Natural killer cell (primary cell): ENCODE data around the gene MAP2K3. TPM values are rescaled to one million over a fixed set of nuclear protein-coding genes. Genes with fewer than 3 reads are reported as not detected.
"Not testable (repeated sequence)": the region's sequence is repeated elsewhere in the genome, so short reads cannot be mapped to it uniquely, and the experiment has no call there.

Experiments
- ATAC-seq, 3 donors: fragments of 150-1000 bp in 2 of 3; fragments of 200-7000 bp in 1 of 3; cut with Tn5 transposase; 1 replicate in 1 of 3; 2 replicates in 2 of 3; pipeline ENCODE4 v1.10.0; 2021; ENCODE audit warnings: mild to moderate bottlenecking in 2 of 3, moderate library complexity in 2 of 3
- DNase-seq, 2 donors: peaks; one replicate each; pipeline versions ENCODE4 v3.0.0 to v3.0.0-alpha.2; 2013 to 2021; ENCODE audit warnings: mixed read lengths in 1 of 2
- H3K27ac ChIP-seq: one replicate; pipeline ENCODE4 v1.5.1; 2013; ENCODE audit warnings: mild to moderate bottlenecking, low read length
- H3K27me3 ChIP-seq: one replicate; pipeline ENCODE4 v1.6.1; 2013; ENCODE audit warnings: low read length; ENCODE audit not compliant: control insufficient read depth, insufficient read depth
- H3K36me3 ChIP-seq: one replicate; pipeline ENCODE4 v1.6.1; 2013; ENCODE audit warnings: low read length; ENCODE audit not compliant: control insufficient read depth, insufficient read depth
- H3K4me1 ChIP-seq: one replicate; pipeline ENCODE4 v1.6.1; 2013; ENCODE audit warnings: low read length; ENCODE audit not compliant: control insufficient read depth, insufficient read depth
- H3K4me3 ChIP-seq: one replicate; pipeline ENCODE4 v1.5.1; 2013; ENCODE audit warnings: low read length
- H3K9me3 ChIP-seq: one replicate; pipeline ENCODE4 v1.6.1; 2013; ENCODE audit warnings: low read length; ENCODE audit not compliant: control insufficient read depth, insufficient read depth
- H3K27ac Mint-ChIP-seq, 2 donors: one replicate each; pipeline ENCODE4 v1.8.0; 2022; ENCODE audit warnings: mild to moderate bottlenecking in 2 of 2, mixed read lengths in 2 of 2, moderate library complexity in 1 of 2
- H3K27me3 Mint-ChIP-seq, 2 donors: one replicate each; pipeline ENCODE4 v1.8.0; 2022; ENCODE audit warnings: low read depth in 2 of 2, mixed read lengths in 2 of 2
- H3K36me3 Mint-ChIP-seq: one replicate; pipeline ENCODE4 v1.8.0; 2022; ENCODE audit warnings: mixed read lengths
- H3K4me1 Mint-ChIP-seq, 2 donors: one replicate each; pipeline ENCODE4 v1.8.0; 2022; ENCODE audit warnings: mixed read lengths in 2 of 2
- H3K4me3 Mint-ChIP-seq: one replicate; pipeline ENCODE4 v1.8.0; 2022; ENCODE audit warnings: mild to moderate bottlenecking, moderate library complexity, mixed read lengths
- H3K9me3 Mint-ChIP-seq, 2 donors: one replicate each; pipeline ENCODE4 v1.8.0; 2022; ENCODE audit warnings: mixed read lengths in 2 of 2
- CTCF ChIP-seq: fragments of 200-600 bp; IDR thresholded peaks from one replicate; pipeline ENCODE4 v1.8.0; 2022; ENCODE audit warnings: antibody characterized with exemption
- WGBS: methylation state at CpG from one replicate; pipeline ENCODE4 v1.1.7; 2013; ENCODE audit warnings: missing lambda C conversion rate; ENCODE audit not compliant: insufficient coverage; 5-methylcytosine and 5-hydroxymethylcytosine counted together
- intact Hi-C: fragments of 100-400 bp; cut with micrococcal nuclease; formaldehyde crosslinking; loops from one replicate; pipeline ENCODE4 v1.14.2; 2022
- total RNA-seq, 4 donors: library from RNA; stranded (reverse); fragments of 120-200 nt in 1 of 4; gene quantifications; one replicate each; pipeline versions ENCODE4 v1.2.3 to v1.2.4, GENCODE V29; 2013 to 2022

The MAP2K3 gene
- total RNA-seq, 3 donors from 2014 or later (not counting 1 experiment from before 2014, with no cell fraction given), result 139 to 165 (median 162) TPM

DNA sequence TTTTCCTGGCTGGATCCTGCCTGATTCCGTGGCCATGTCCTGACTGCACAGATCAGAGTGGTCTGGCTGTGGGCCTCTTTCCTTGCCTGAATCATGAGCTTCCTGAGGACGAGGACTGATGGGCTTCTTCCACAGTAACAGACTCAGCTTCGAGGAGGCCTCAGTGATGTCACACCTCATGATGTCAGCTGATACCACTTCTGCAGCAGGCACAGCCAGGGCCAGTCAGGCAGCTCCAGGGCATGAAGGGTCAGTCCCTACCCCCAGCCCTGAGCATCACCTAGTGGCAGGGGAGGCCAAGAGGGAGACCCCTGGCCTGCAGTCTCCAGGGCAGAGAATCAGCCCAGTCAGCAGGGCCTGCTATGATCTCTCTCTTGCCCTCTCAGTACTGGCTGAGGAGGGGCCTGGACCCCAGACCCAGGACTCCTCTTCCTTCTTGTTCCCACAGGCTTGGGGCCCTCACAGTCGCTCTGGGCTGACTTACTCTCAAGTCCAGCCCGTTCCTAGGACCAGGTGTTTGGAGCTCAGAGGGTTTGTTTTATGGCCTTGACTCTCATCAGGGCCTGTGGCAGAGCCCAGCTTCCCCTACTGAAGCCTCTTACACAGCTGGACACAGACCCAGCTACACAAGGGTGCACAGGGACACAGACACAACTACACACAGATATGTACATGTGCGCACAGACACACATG is 65.0 kb downstream of the MAP2K3 start:
- H3K27me3 Mint-ChIP-seq, H3K9me3 ChIP-seq, H3K4me3 Mint-ChIP-seq, H3K9me3 Mint-ChIP-seq, H3K36me3 Mint-ChIP-seq, intact Hi-C loops, H3K27ac ChIP-seq, H3K27me3 ChIP-seq, H3K4me3 ChIP-seq, H3K36me3 ChIP-seq: not testable (repeated sequence)
- peaks cover 13 to 17% of the 10 kb centered on the region in 2 donors for H3K4me1 Mint-ChIP-seq
- WGBS, result 68% methylated on average over 5 of the region's 6 CpGs
- peaks cover 32% of the 10 kb centered on the region for H3K4me1 ChIP-seq
- peak overlapping the region in 1 of 2 donors; percentile 72 for H3K27ac Mint-ChIP-seq
- DNase-seq (peak in 1 of 2 donors; percentile 13), ATAC-seq (peak in 1 of 3 donors; percentile 10)

GRCh38 chr17:21350495-21350894 is 66.0 kb downstream of the MAP2K3 start:
- H3K27me3 ChIP-seq, H3K36me3 ChIP-seq, H3K4me3 ChIP-seq, H3K9me3 Mint-ChIP-seq, H3K9me3 ChIP-seq, H3K27ac Mint-ChIP-seq, H3K27ac ChIP-seq, intact Hi-C loops, H3K36me3 Mint-ChIP-seq, H3K27me3 Mint-ChIP-seq, DNase-seq: not testable (repeated sequence)
- H3K4me1 ChIP-seq, result peaks cover 32% of the 10 kb centered on the region
- peak; percentile 15 to 76 (median 21) for ATAC-seq
- peaks cover 13 to 21% of the 10 kb centered on the region in 2 donors for H3K4me1 Mint-ChIP-seq
- H3K4me3 Mint-ChIP-seq, result peak overlapping the region; percentile 13
- 67% methylated on average over 18 of the region's 19 CpGs for WGBS

DNA sequence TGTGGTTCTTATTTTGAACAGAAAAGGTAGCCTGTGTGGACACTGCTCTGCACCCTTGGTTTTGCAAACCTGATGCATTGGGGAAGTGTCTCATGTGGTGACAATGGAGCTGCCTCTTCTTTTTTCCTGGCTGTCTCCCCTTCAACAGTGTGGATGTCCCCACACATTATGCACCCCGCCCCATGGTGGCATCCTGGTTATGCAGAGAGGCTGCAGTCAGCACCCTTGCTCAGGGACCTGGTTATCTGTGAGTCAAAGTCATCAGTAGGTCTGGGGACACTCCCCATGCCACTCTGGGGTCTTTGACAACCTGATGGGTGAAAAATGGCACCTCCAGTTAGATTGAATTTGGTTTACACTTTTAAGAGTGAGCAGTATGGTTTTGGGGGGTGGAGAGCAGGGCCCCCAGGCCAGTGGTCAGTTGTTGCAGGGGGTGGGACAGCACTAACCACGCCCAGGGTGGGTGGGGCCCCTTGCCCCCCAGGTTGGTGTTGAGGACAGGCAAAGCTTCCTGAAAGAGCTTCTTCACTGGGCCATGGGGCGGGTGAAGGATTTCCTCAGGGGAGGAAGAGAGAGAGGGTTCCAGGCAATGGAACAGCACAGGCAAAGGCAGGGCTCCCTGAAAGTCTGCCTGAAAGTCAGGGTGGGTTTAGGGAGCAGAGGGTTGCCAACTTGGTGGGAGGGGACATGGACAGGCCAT is 67.0 kb downstream of the MAP2K3 start:
- peaks cover 32% of the 10 kb centered on the region for H3K4me1 ChIP-seq
- intact Hi-C loops, result no loop called here
- no peaks in the 10 kb centered on the region for H3K9me3 ChIP-seq
- no peaks in the 10 kb centered on the region for H3K27me3 ChIP-seq
- no peaks in the 10 kb centered on the region for H3K36me3 ChIP-seq
- TF ChIP-seq CTCF, result no peak
- no peak overlapping the region for H3K4me3 Mint-ChIP-seq
- 92% methylated on average over 3 of the region's 3 CpGs for WGBS
- no peak for ATAC-seq
- no peaks in the 10 kb centered on the region for H3K36me3 Mint-ChIP-seq
- DNase-seq, result no peak
- peaks cover 0 to 3% of the 10 kb centered on the region in 2 donors for H3K27me3 Mint-ChIP-seq
- no peak overlapping the region for H3K4me3 ChIP-seq
- H3K4me1 Mint-ChIP-seq, result peaks cover 13 to 21% of the 10 kb centered on the region in 2 donors
- H3K9me3 Mint-ChIP-seq, result no peaks in the 10 kb centered on the region
- peak overlapping the region in 1 of 2 donors; percentile 68 for H3K27ac Mint-ChIP-seq
- H3K27ac ChIP-seq, result no peak overlapping the region

DNA sequence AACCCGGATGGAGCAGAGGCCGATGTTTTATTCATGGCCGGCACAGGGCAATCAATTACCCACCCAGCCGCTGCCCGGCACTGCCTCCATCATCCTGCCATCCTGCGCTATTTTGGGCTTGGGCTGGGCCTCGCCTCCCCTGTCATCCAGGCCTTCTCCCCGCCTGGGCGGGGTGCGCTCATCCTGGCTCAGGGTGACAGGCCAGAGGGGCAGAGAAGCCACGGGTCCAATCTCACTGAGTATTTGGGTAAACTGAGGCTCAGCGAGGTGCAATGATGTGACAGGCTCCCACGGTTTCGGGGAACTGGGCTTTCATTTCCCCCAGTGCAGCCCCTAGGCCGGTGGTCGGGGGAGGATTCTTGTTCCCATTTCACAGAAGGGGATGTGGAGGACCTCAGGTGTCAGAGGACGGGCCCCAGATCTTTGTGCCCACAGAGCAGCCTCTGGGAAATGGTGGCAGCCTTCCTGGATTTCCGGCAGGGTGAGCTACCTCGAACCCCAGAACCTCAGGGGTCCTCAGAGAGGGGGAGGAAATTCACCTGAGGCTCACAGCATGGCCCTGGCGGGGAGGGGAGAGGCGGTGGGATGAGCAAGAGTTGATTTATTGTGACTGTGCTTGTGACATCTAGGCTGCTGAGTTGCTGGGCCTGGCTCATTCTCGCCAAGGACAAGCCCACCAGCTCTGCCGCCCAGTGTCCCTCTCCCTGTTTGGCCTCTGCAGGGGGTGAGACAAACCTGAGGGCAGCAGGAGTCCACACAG is 67.9 kb downstream of the MAP2K3 start:
- H3K4me1 Mint-ChIP-seq, result peaks cover 12 to 21% of the 10 kb centered on the region in 2 donors
- no peak for DNase-seq

More for the DNA sequence above, 67.9 kb downstream of the MAP2K3 start:
- H3K27ac Mint-ChIP-seq, result no peak overlapping the region
- no peaks in the 10 kb centered on the region for H3K36me3 ChIP-seq
- intact Hi-C loops, result no loop called here
- no peaks in the 10 kb centered on the region for H3K9me3 ChIP-seq
- 92% methylated on average over 23 of the region's 23 CpGs for WGBS
- H3K36me3 Mint-ChIP-seq, result no peaks in the 10 kb centered on the region
- no peak for TF ChIP-seq CTCF
- no peak overlapping the region for H3K4me3 ChIP-seq
- H3K4me3 Mint-ChIP-seq, result no peak overlapping the region
- no peak for ATAC-seq
- peaks cover 26% of the 10 kb centered on the region for H3K4me1 ChIP-seq
- H3K27me3 ChIP-seq, result no peaks in the 10 kb centered on the region
- no peak overlapping the region for H3K27ac ChIP-seq
- peaks cover 0 to 3% of the 10 kb centered on the region in 2 donors for H3K27me3 Mint-ChIP-seq
- peaks cover 0 to 3% of the 10 kb centered on the region in 2 donors for H3K9me3 Mint-ChIP-seq
